Measurements from ENCODE around the gene SLC36A3.
"Not testable (repeated sequence)": the region's sequence is repeated elsewhere in the genome, so short reads cannot be mapped to it uniquely, and the experiment has no call there.

SLC36A3 gene

DNA sequence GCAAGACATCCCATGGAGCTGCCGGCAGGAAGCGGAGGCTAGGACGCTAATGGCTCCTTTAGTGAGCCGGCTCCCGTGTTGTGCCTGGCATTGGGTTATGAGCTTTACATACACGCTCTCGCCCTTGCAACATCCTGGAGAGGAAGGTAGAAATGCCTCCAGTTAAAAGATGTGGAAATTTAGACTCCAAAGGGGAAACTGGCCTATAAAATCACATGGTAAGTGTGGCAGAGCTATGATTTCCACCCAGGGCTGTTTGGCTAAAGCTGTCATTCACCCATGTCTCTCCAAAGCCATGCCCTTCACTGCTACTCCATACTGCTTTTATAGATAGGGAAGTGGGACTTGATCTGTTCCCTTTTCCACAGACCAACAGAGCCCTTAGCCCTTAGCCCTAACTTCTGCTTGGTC is 45.4 kb downstream of the SLC36A3 start:
- no peak for DNase-seq

DNA sequence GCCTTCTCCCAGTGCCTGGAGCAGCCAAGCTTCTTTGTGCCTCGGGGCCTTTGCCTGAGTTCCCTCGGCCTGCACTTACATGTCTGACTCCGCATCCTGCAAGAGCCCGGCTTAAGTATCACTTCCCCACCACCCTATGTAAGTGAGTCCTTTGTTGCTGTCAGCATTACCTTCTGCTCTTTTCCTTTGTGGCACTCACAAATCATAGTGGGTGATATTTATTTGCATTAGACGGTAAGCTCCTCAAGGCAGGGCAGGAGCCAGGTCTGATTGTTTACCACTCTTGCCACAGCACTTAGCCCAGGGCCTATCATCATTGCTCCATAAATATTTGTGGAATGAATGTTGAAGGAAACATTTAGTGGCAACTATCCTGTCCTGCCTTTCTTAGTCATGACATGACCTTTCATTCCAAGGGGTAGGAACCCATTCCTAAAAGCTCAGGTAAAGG is 45.8 kb downstream of the SLC36A3 start:
- peak in 1 of 2 experiments; percentile 19 for DNase-seq

DNA sequence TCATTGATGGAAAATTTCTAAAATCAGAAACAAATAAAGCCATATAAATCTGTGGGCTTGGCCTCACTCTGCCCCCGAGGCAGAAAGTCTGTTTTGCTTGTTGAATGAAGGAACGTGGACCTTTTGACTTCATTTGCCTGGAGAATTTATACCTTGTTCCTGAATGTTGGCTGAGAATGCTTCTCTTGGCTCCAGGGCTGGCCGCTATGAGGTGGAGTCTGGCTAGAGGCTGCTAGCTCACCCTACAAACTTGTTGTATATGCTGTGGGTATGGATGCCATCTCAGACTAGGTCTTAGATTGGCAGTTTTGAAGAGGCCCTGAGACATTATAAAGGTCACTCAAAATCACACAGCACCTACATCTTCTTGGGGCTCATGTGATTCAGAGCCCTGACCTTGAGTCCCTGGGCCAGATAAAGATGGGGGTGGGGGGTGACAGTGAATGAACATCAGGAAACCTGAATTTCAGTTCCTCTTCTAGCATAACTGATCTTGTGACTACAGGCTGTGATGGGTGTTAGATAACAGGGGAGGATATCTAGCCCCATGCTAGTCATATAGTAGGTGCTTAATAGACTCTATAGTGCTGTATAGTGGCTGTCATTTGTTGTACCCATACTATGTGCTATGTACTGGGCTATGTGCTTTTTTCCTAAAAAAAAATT is 47.8 kb downstream of the SLC36A3 start:
- no peak for DNase-seq

DNA sequence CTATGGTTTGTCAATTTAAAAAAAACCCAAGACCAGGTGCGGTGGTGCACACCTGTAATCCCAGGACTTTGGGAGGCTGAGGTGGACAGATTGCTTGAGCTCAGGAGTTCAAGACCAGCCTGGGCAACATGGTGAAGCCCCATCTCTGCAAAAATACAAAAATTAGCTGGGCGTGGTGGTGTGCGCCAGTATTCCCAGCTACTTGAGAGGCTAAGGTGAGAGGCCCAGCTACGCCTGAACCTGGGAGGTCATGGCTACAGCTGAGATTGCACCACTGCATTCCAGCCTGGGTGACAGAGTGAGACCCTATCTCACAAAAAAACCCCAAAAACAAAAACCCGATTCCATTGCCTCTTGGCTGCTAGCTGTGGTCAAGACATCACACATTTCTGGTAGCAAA is 48.6 kb downstream of the SLC36A3 start:
- DNase-seq, result not testable (repeated sequence)

DNA sequence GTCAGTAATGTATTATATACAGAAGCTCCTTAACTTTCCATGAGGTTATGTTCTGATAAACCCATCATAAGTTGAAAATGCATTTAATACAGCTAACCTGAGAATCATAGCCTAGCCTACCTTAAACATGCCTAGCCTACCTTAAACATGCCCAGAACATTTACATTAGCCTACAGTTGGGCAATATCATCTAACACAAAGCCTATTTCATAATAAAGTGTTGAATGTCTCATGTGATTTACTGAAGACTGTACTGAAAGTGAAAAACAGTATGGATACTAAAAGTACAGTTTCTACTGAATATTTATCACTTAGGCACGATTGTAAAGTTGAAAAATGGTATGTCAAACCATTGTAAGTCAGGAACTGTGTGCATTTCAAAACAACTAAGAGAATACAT is 49.0 kb downstream of the SLC36A3 start:
- no peak for DNase-seq

DNA sequence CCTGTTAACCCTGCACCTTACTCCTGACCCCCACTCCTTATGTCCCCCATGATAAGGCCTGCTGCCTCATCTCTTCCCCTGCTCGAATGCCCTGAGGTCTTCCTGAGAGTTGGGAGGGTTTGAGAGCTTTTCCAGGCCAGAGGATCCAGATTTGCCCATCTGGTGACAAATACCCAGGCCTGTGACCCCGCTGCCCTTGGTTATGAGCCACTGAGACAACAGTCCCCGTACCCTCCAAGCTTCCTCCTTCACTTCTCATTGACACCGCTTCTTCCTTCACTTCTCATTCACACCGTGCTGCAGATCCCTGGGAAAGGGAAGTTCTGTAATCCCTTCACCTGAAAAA is 50.0 kb downstream of the SLC36A3 start:
- no peak for DNase-seq

DNA sequence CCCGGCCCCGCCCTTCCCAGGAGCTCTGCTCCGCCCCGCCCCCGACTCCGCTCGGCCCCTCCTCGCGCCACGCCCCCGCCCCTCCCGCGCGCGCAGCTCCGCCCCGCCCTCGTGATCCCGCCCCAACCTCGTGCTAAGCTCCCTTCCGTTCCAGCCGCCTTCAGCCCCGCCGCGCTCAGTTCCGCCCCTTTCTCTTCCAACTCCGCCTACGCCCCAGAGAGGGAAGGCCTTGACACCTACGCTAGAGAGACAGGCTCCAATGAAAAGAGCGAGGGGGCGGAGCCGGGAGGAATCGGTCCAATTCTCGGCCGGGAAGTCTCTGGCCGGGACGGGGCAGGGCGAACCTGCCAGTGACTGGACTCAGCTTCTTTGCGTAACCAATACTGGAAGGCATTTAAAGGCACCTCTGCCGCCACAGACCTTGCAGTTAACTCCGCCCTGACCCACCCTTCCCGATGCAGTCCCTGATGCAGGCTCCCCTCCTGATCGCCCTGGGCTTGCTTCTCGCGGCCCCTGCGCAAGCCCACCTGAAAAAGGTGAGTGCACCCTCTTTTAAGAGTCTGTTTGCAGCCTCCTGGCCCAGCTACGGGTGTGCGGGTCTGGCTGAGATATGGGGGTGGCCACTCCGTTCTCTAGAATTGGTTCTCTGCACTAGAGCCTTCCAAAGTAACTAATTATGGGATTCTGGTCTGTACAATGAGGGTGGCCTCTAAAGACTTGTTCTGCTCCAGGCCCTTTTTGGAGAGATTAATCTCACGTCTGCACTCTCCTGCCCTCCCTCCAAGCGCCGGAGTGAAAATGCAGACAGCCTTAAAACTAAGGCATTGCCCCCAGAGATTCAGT is 50.6 kb downstream of the SLC36A3 start, which contains the start of gene GM2A:
GM2A (plus strand) TSS at position 424 of the 843 bp plus-strand sequence; CDS start at position 456, 32 bp downstream.
- DNase-seq, result peak; percentile 99 to 100

DNA sequence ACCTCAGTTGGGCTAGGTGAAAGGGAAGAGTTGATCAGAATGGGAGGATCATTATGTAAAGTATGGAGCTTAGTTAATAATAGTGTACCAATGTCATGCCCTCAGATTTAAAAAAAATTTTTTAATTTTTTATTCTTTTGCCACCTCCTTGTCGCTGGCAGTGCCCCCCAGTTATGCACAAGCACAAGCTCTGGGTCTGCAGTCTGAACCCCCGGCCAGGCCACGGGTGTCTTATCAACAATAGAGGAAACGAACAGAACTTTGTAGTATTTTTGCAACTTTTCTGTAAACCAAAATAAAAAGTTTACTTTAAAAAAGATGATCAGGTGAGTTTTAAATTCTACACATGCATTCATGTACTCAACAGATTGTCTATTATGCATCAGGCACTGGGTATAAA is 51.9 kb downstream of the SLC36A3 start:
- no peak for DNase-seq

DNA sequence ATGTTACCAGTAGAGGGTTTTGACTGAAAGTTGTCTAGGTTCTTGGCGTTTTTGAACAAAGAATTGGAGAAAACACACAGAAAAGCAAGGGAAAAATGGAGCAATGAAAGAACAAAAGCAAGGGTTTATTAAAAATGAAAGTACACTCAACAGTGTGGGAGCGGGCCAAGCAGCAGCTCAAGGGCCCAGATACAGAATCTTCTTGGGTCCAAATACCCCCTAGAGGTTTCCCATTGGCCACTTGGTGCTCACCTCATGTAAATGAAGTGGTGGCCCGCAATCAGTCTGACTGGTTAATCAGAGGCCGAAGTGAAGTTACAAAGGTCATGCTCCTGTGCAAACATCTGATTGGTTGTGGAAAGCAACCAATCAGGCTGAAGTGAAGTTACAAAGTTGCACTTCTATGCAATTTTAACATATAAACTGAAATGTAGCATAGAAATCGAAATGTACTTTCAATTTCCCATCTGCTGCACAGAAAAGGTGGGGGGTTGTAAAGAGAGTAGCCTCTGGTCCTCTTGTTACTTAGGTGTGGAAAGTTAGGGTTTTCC is 52.5 kb downstream of the SLC36A3 start:
- DNase-seq, result no peak

DNA sequence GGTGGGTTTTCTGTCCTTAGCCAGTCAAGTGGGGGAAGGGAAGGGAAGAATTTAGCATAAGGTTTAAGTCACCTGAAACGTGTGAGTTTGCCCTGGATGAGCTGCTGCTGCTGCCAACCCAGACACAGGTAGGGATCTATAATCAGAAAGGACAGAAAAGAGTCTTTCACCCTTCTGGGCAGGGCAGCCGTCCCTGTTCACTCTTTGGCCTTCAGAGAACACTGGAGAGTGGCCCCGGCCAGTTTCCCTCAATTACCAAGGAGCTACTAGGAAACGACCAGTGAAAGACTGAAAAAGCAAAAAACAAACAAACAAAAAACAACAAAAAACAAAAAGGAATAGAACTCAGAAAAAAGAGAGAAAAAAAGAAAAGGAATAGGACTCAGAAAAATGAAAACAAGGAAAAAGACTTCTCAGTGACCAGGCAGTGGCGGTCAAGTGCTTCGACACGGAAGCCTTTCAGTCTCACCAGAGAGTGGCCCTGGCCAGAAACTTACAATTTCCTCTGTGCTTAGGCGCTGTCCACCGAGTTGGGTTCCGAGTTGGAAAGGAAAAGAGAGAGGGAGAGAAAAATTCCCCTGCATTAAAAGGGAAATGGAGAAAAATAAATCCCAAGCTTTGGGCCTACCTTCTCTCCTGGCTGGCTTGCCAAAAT is 53.1 kb downstream of the SLC36A3 start:
- DNase-seq, result no peak

DNA sequence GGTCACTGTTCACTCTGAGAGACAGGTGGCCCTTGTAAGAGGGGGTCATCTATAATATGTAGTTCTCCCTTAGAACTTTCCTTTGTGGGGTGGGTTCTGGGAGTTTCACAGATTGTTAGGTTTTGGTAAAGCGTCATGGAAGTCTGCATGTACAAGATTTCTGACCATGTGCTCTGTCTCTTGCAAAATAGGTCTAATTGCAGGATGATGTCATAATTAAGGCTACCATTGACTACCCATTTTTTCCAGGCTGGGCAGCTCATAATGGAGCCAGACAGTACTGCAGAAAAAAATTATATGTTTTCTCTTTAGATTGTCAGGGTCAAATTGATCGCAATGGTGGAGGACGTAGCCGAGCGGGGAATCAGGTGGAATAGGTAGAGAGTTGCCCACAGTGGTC is 54.3 kb downstream of the SLC36A3 start:
- no peak for DNase-seq

DNA sequence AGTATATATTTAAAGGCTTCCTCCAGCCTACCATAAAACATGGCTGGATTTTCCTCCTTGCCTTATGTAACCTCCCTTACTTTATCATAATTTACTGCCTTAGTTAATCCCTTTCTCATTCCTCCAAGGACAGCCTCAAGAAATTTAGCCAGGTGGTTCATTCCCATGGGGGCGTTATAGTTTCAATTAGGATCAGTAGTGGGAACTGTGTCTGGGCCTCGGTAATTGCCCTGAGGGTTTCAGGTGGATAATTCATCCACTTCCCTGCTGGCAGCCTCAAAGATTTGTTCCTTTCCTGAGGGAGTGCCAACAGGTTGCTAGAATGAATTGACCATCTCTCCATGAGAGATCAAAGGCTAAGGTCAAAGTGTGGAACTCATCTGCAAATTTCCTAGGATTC is 54.9 kb downstream of the SLC36A3 start:
- DNase-seq, result no peak

DNA sequence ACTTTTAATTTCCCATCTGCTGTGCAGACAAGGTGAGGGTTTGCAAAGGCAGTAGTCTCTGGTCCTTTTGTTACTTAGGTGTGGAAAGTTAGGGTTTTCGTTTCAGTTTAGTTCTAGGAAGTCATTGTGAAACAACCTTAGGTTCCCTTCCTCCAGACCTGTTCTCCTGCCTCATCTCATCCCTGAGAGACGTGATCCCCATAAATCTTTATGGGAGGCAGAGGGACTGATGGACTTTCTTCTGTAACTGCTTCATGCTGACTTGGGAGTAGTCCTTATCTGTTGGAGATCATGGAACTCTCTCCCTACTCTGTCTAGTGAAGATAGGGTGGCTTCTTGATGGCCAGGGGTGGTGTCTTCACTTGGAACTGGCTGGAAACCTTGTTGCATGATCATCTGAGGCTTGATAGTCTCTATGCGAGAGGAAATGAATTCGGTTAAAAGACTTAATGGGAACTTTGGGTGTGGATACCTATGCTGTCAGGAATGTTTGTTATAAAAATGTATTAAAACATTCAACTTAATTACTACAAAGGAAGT is 57.8 kb downstream of the SLC36A3 start:
- no peak for DNase-seq

DNA sequence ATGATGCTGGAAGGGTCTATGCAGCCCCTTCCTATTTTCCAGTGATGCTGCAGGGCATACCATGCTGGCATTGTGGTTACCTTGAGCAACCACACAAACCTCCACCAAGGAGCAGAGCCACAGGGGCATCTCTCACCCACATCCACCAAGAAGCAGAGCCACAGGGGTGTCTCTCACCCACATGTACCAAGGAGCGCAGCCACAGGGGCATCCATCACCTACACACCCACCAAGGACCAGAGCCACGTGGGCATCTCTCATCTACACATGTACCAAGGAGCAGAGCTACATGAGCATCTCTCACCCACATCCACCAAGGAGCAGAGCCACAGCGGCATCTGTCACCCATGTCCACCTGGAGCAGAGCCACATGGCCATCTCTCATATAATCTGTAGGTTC is 59.4 kb downstream of the SLC36A3 start:
- no peak for DNase-seq

DNA sequence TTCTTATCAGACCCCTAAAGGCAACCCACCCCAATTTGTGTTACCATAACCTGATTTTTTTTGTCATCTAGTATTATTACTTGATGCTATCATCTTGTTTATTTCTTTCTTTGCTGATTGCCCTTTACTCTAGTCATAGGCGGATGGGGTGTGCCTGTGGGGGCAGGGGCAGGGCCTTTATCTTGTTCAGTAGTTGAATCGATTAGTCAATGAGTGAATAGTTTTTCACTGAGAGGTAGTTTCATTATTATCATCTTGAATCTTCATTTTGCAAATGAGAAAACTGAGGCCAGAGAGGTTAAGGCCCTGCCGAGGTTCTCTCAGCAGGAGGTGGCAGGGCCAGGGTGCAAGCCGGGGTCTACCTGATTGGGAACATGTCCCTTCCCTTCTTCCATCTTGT is 60.0 kb downstream of the SLC36A3 start:
- DNase-seq, result no peak

DNA sequence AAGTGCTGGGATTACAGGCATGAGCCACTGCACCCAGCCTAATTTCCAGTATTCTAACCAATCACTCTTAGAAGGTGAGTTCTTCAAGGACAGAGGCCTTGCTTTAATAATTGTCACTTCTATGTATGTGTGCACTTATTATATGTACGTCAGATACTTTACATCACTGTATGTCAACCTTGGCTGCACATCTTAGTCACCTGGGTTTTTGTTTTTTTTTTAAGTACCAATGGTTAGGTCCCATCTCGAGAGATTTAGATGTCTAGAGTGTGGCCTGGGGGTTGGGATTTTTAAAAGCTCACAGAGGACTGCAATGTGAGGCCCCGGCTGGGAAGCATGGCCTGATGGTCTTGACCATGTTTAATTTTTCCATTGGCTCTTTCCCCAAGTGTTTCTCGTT is 60.4 kb downstream of the SLC36A3 start:
- DNase-seq, result no peak

DNA sequence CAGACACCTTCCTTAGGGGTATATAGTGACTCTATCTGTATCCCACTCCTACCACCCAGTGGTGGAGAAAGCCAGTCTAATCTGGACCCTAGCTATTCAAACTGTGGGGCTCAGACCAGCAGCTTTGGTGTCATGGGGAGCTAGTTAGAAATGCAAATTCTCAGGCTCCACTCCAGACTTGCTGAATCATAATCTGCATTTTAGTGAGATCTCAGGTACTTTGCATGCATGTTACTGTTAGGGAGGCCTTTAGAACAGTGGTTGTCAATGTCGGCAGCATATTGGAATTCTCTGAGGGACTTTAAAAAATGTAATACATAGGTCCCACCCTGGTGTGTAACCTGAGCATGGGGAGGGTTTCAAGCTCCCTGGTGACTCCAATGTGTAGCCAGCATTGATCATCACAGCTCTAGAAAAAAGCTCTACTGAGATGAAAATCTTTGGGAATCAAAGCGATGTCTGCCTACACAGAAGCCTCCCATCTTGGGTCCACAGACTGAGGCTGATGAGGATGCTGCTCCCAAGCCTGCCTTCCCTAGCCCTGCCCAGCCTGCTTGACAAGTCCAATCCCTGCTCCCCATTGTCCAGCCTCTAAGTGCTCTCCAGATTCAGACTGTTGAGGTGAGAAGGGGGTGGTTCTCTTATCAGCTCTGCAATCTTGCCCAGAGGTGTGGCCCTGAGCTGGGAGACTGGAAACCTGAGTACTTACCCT is 62.5 kb downstream of the SLC36A3 start:
- DNase-seq, result no peak

DNA sequence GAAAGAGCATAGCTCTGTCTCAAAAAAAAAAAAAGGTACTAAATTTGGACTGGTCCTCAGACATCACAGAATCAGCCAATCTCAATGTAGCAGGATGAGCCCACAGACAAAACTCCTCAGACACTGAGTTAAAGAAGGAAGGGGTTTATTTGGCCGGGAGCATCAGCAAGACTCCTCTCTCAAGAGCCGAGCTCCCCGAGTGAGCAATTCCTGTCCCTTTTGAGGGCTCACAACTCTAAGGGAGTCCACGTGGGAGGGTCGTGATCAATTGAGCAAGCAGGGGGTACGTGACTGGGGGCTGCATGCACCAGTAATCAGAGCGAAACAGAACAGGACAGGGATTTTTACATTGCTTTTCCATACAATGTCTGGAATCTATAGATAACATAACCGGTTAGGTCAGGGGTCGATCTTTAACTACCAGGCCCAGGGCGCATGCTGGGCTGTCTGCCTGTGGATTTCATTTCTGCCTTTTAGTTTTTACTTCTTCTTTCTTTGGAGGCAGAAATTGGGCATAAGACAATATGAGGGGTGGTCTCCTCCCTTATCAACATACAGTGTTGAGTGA is 63.2 kb downstream of the SLC36A3 start:
- not testable (repeated sequence) for DNase-seq

DNA sequence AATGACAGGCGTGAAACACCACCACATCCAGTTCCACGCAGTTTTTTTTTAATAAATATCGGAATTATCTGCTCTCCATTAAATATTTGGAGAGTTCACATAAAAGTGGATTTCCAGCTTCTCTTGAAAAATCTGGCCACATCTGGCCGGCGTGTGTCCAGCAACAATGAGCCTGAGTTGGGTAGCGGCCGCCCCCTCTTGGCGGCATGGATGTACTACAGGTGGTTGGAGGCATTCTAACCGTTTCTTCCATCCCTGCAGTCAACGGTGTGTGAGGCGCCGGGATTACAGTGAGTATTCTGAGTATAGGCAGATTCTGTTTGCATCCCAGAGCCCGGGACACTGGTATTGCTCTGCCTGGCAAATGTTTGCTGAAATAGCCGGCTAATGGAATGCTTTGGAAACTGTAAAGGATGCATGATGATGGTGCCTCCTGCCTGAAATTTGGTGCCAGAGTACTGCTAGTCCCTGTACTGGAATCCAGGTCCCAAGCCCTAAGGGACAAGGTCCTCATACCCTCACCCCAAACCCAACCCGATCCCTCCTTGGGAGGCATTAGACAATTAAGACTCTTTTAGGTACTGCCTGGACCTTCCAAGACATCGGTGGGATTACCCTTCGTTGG is 64.2 kb downstream of the SLC36A3 start:
- peak in 1 of 2 experiments; percentile 67 for DNase-seq

DNA sequence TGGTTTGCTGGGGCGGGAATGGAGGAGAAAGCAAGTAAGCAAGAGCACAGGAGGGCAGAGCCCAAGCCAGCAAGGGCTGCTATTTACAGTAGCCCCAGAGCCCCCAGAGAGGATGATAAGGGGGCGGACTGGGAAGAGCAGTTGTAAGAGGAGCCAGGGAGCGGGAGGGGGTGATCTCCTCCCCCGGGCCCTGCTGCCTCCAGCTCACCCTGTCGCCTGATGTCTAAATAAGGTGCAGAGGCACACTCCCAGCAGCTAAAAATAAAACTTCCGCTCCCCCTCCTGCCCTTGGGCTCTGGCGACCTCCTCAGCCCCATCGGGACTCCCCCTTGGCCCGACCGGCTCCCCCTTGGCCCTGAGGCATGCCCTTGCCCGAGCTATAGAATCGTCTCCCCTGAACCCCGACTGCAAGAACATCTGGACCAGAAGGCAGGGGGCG is 65.2 kb downstream of the SLC36A3 start:
- DNase-seq, result no peak

DNA sequence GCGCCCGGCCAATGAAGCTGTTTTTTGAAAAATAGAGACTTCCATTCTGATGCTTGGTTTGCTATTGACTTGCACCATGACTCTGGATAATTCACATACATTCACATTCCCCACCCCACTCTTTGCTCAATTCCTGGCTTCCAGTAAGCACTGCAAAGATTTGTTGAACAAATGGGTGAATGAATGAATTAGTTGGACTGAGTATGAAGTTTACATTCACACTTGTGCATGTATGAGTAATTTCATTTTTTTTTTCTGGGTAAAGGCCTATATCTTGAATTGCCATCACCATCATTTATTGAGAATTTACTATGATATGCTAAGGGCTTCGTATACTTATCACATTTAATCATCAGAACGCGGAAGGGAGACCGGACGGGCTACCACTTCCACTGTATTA is 65.9 kb downstream of the SLC36A3 start:
- DNase-seq, result no peak

DNA sequence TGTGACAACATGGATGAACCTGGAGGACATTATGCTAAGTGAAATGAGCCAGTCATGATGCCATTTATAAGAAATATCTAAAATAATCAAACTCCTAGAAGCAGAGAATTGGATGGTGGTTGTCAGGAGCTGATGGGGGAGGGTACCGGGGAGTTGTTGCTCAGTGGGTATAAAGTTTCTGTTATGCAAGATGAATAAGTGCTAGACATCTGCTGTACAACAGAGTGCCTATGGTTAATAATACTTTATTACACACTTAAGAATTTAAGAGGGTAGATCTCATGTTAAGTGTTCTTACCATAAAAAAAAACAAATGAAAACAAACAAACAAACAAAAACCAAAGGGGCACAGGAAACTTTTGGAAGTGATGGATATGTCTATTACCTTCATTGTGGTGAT is 66.7 kb downstream of the SLC36A3 start:
- no peak for DNase-seq
